HS-27A (cell line): ENCODE measurements around the gene TRERF1.

Source experiments
- DNase-seq: peaks from one replicate; pipeline ENCODE4 v3.0.0-alpha.2; 2012; ENCODE audit warnings: low read depth, missing footprints

The TRERF1 gene

GRCh38 chr6:42250274-42250931 is 201.3 kb downstream of the TRERF1 start:
- DNase-seq, result no peak

- no peak for DNase-seq
Measured at GRCh38 chr6:42249279-42249678, 202.4 kb downstream of the TRERF1 start.

- no peak for DNase-seq
Measured at GRCh38 chr6:42243046-42243445, 208.7 kb downstream of the TRERF1 start.

- DNase-seq, result no peak
Measured at GRCh38 chr6:42241915-42242314, 209.8 kb downstream of the TRERF1 start.

- peak; percentile 54 for DNase-seq
Measured at GRCh38 chr6:42239736-42240375, 211.9 kb downstream of the TRERF1 start.

GRCh38 chr6:42239333-42239732 is 212.4 kb downstream of the TRERF1 start:
- no peak for DNase-seq

GRCh38 chr6:42237857-42238256 is 213.9 kb downstream of the TRERF1 start:
- DNase-seq, result no peak

- DNase-seq, result no peak
Measured at GRCh38 chr6:42236682-42237473, 214.8 kb downstream of the TRERF1 start.

GRCh38 chr6:42236030-42236429 is 215.7 kb downstream of the TRERF1 start:
- DNase-seq, result no peak

- DNase-seq, result no peak
Measured at GRCh38 chr6:42232035-42232434, 219.7 kb downstream of the TRERF1 start.

GRCh38 chr6:42230345-42231321 is 221.1 kb downstream of the TRERF1 start:
- DNase-seq, result no peak

- DNase-seq, result no peak
Measured at GRCh38 chr6:42229506-42230119, 222.1 kb downstream of the TRERF1 start.

- DNase-seq, result no peak
Measured at GRCh38 chr6:42228305-42228704, 223.4 kb downstream of the TRERF1 start.

GRCh38 chr6:42227173-42227850 is 224.4 kb downstream of the TRERF1 start:
- DNase-seq, result no peak

- no peak for DNase-seq
Measured at GRCh38 chr6:42226645-42227143, 225.0 kb downstream of the TRERF1 start.

- no peak for DNase-seq
Measured at GRCh38 chr6:42226161-42226611, 225.5 kb downstream of the TRERF1 start.

- no peak for DNase-seq
Measured at GRCh38 chr6:42225419-42225818, 226.3 kb downstream of the TRERF1 start.

GRCh38 chr6:42225029-42225339 is 226.7 kb downstream of the TRERF1 start:
- no peak for DNase-seq

GRCh38 chr6:42224222-42225028 is 227.3 kb downstream of the TRERF1 start:
- peak; percentile 82 for DNase-seq

- DNase-seq, result no peak
Measured at GRCh38 chr6:42222448-42222847, 229.3 kb downstream of the TRERF1 start.
